Chondrocyte (in vitro differentiated cells): ENCODE data around the gene PURA. TPM values are rescaled to one million over a fixed set of nuclear protein-coding genes. Genes with fewer than 3 reads are reported as not detected.

Experiments used
- DNase-seq: peaks from one replicate; pipeline ENCODE4 v3.0.0; 2021; ENCODE audit warnings: mixed read lengths, low spot score
- H3K27ac Mint-ChIP-seq: one replicate; pipeline ENCODE4 v1.8.0; 2021; ENCODE audit warnings: mild to moderate bottlenecking, moderate library complexity, mixed read lengths; ENCODE audit not compliant: unreplicated experiment
- H3K27me3 Mint-ChIP-seq: 2 replicates; pipeline ENCODE4 v1.8.0; 2021; ENCODE audit warnings: low read depth, mixed read lengths
- H3K36me3 Mint-ChIP-seq: 2 replicates; pipeline ENCODE4 v1.8.0; 2021; ENCODE audit warnings: low read depth, mixed read lengths
- H3K4me1 Mint-ChIP-seq: 2 replicates; pipeline ENCODE4 v1.8.0; 2021; ENCODE audit warnings: low read depth, mild to moderate bottlenecking, mixed read lengths
- H3K4me3 Mint-ChIP-seq: one replicate; pipeline ENCODE4 v1.8.0; 2021; ENCODE audit warnings: mild to moderate bottlenecking, moderate library complexity, mixed read lengths; ENCODE audit not compliant: unreplicated experiment
- H3K9me3 Mint-ChIP-seq: 2 replicates; pipeline ENCODE4 v1.8.0; 2021; ENCODE audit warnings: low read depth, mixed read lengths
- CTCF ChIP-seq: fragments of 200-600 bp; sonication (generic); IDR thresholded peaks from 2 replicates; pipeline ENCODE4 v1.5.0; 2021; ENCODE audit warnings: antibody characterized with exemption, mild to moderate bottlenecking, moderate library complexity
- total RNA-seq: library from RNA; stranded (reverse); gene quantifications from 3 replicates; pipeline ENCODE4 v1.2.1, GENCODE V29; 2021

The PURA gene
- total RNA-seq, 1 donor from 2014 or later, result 16.7 TPM

- Mint-ChIP-seq H3K9me3 (peaks cover 18% of the 10 kb centered on the region), H3K27ac (no peak overlapping the region), H3K36me3 (peaks cover 9% of the 10 kb centered on the region), H3K4me3 (no peak overlapping the region), H3K4me1 (no peaks in the 10 kb centered on the region), H3K27me3 (peaks cover 52% of the 10 kb centered on the region)
- DNase-seq, result no peak
- no peak for TF ChIP-seq CTCF
Observed at GRCh38 chr5:140093179-140093578, 20.7 kb upstream of the PURA start.

GRCh38 chr5:140093866-140094265, 20.0 kb upstream of the PURA start:
- H3K27me3 Mint-ChIP-seq, result peaks cover 52% of the 10 kb centered on the region
- H3K27ac Mint-ChIP-seq, result no peak overlapping the region

GRCh38 chr5:140094889-140095288, 19.0 kb upstream of the PURA start:
- no peaks in the 10 kb centered on the region for H3K4me1 Mint-ChIP-seq
- TF ChIP-seq CTCF, result no peak
- no peak for DNase-seq
- peaks cover 5% of the 10 kb centered on the region for H3K36me3 Mint-ChIP-seq
- no peak overlapping the region for H3K4me3 Mint-ChIP-seq
- peaks cover 49% of the 10 kb centered on the region for H3K27me3 Mint-ChIP-seq
- no peak overlapping the region for H3K27ac Mint-ChIP-seq
- H3K9me3 Mint-ChIP-seq, result peaks cover 11% of the 10 kb centered on the region

More at GRCh38 chr5:140093866-140094265, 20.0 kb upstream of the PURA start:
- no peak for DNase-seq
- no peak for TF ChIP-seq CTCF
- H3K4me3 Mint-ChIP-seq, result no peak overlapping the region
- H3K4me1 Mint-ChIP-seq, result no peaks in the 10 kb centered on the region
- H3K9me3 Mint-ChIP-seq, result peaks cover 18% of the 10 kb centered on the region
- peaks cover 9% of the 10 kb centered on the region for H3K36me3 Mint-ChIP-seq

GRCh38 chr5:140101179-140101578, 12.7 kb upstream of the PURA start:
- H3K27me3 Mint-ChIP-seq, result peaks cover 64% of the 10 kb centered on the region
- no peak for TF ChIP-seq CTCF
- no peak overlapping the region for H3K4me3 Mint-ChIP-seq
- H3K9me3 Mint-ChIP-seq, result no peaks in the 10 kb centered on the region
- H3K4me1 Mint-ChIP-seq, result no peaks in the 10 kb centered on the region
- no peak overlapping the region for H3K27ac Mint-ChIP-seq
- no peak for DNase-seq
- no peaks in the 10 kb centered on the region for H3K36me3 Mint-ChIP-seq

- TF ChIP-seq CTCF, result no peak
- DNase-seq, result no peak
- Mint-ChIP-seq H3K9me3 (no peaks in the 10 kb centered on the region), H3K27me3 (peaks cover 52% of the 10 kb centered on the region), H3K4me1 (peaks cover 9% of the 10 kb centered on the region), H3K27ac (no peak overlapping the region), H3K4me3 (no peak overlapping the region), H3K36me3 (no peaks in the 10 kb centered on the region)
Observed at GRCh38 chr5:140103154-140103553, 10.8 kb upstream of the PURA start.
